ENCODE measurements around the gene PECR. TPM values are rescaled to one million over a fixed set of nuclear protein-coding genes. Genes with fewer than 3 reads are reported as not detected.

The PECR gene
- total and polyA plus RNA-seq, 2 of the 13 experiments (the other 11 are each of a cell fraction or from before 2014, with no cell fraction given), result 151 to 153 TPM

DNA sequence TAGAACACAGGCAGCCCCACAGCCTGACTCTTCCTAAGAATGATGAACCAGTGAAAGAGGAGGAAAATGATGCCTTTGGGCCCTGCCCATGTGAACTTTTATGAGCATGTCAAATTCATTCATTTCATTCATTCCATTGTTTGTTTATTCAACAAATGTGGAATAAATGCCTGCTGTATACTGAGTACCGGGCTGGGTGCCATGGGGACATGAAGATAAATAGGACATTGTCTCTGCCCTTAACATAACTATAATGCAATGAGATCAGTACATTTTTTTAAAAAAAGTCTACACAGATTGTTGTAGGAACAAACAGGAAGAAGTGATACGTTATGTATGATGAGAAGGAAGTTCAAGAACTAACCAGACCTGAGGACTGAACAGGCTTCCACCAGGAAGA lies 83.0 kb downstream of the PECR start:
- no TSS peak for BruUV-seq (replicated peaks)
- Histone ChIP-seq H3K4me2 (ENCODE audit: low read depth, low read length) (no peak overlapping the region), H2AFZ (ENCODE audit: low read length) (no peak overlapping the region), H3K27me3 (ENCODE audit: control insufficient read depth in 1 of 2, insufficient read depth in 2 of 2, low read length in 2 of 2) (no peaks in the 10 kb centered on the region), H3K27ac (ENCODE audit: extremely low read length, insufficient read depth, low read length) (no peak overlapping the region), H3K9me3 (ENCODE audit: low read length) (no peaks in the 10 kb centered on the region), H3K9ac (ENCODE audit: insufficient read depth, low read depth, low read length) (no peak overlapping the region), H3K79me2 (ENCODE audit: insufficient read depth, low read length) (peaks cover 20% of the 10 kb centered on the region), H3K4me1 (ENCODE audit: insufficient read depth, low read length) (peaks cover 26% of the 10 kb centered on the region), H3K4me3 (replicated peaks in 1 of 3; ENCODE audit: insufficient read depth in 1 of 3, low read depth in 2 of 3, low read length in 3 of 3) (no peak overlapping the region), H4K20me1 (ENCODE audit: insufficient read depth, low read length) (no peaks in the 10 kb centered on the region), H3K36me3 (replicated peaks in 1 of 2; ENCODE audit: control insufficient read depth in 1 of 2, insufficient read depth in 2 of 2, low read length in 2 of 2) (peaks cover 24 to 65% of the 10 kb centered on the region in 2 experiments)
- WGBS (ENCODE audit: low lambda C conversion rate), result 97% methylated on average over 2 of the region's 2 CpGs
- DNase-seq (ENCODE audit: low spot score) (no peak), ATAC-seq (no peak), FAIRE-seq (no peak)
- intact Hi-C loops (cut with micrococcal nuclease; ENCODE audit: unreplicated experiment), result no loop called here
- TF ChIP-seq PRMT3 (CRISPR knock-in tag; IDR thresholded peaks at IDR 0.05; ENCODE audit: borderline replicate concordance, low read depth) (no peak), TMF1 (CRISPR knock-in tag; IDR thresholded peaks at IDR 0.05; ENCODE audit: low read depth) (no peak), ZNF569 (CRISPR knock-in tag; IDR thresholded peaks at IDR 0.05; ENCODE audit: borderline replicate concordance) (no peak), ZC3H13 (CRISPR knock-in tag; IDR thresholded peaks at IDR 0.05) (no peak), ZNF143 (CRISPR knock-in tag; IDR thresholded peaks at IDR 0.05) (no peak), MAFK (conservative IDR thresholded peaks at IDR 0.05 in 1 of 2, IDR thresholded peaks at IDR 0.05 in 1 of 2; ENCODE audit: low read length in 2 of 2) (no peak), PHF5A (CRISPR knock-in tag; IDR thresholded peaks at IDR 0.05; ENCODE audit: low read depth, unreplicated experiment) (no peak), GATAD2A (CRISPR knock-in tag; IDR thresholded peaks at IDR 0.05) (no peak), ZNF136 (CRISPR knock-in tag; IDR thresholded peaks at IDR 0.05; ENCODE audit: low read depth) (no peak), PTBP1 (IDR thresholded peaks at IDR 0.05; ENCODE audit: low read depth, low read length, poor library complexity, severe bottlenecking) (no peak), PAF1 (CRISPR knock-in tag; IDR thresholded peaks at IDR 0.05) (no peak)
- TF ChIP-seq, protein P1, sequence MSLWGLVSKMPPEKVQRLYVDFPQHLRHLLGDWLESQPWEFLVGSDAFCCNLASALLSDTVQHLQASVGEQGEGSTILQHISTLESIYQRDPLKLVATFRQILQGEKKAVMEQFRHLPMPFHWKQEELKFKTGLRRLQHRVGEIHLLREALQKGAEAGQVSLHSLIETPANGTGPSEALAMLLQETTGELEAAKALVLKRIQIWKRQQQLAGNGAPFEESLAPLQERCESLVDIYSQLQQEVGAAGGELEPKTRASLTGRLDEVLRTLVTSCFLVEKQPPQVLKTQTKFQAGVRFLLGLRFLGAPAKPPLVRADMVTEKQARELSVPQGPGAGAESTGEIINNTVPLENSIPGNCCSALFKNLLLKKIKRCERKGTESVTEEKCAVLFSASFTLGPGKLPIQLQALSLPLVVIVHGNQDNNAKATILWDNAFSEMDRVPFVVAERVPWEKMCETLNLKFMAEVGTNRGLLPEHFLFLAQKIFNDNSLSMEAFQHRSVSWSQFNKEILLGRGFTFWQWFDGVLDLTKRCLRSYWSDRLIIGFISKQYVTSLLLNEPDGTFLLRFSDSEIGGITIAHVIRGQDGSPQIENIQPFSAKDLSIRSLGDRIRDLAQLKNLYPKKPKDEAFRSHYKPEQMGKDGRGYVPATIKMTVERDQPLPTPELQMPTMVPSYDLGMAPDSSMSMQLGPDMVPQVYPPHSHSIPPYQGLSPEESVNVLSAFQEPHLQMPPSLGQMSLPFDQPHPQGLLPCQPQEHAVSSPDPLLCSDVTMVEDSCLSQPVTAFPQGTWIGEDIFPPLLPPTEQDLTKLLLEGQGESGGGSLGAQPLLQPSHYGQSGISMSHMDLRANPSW (CRISPR knock-in tag; IDR thresholded peaks at IDR 0.05; ENCODE audit: borderline replicate concordance), result no peak
- TF ChIP-seq, protein P2, sequence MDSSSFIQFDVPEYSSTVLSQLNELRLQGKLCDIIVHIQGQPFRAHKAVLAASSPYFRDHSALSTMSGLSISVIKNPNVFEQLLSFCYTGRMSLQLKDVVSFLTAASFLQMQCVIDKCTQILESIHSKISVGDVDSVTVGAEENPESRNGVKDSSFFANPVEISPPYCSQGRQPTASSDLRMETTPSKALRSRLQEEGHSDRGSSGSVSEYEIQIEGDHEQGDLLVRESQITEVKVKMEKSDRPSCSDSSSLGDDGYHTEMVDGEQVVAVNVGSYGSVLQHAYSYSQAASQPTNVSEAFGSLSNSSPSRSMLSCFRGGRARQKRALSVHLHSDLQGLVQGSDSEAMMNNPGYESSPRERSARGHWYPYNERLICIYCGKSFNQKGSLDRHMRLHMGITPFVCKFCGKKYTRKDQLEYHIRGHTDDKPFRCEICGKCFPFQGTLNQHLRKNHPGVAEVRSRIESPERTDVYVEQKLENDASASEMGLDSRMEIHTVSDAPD (CRISPR knock-in tag; IDR thresholded peaks at IDR 0.05), result no peak
- TF ChIP-seq, protein P3, sequence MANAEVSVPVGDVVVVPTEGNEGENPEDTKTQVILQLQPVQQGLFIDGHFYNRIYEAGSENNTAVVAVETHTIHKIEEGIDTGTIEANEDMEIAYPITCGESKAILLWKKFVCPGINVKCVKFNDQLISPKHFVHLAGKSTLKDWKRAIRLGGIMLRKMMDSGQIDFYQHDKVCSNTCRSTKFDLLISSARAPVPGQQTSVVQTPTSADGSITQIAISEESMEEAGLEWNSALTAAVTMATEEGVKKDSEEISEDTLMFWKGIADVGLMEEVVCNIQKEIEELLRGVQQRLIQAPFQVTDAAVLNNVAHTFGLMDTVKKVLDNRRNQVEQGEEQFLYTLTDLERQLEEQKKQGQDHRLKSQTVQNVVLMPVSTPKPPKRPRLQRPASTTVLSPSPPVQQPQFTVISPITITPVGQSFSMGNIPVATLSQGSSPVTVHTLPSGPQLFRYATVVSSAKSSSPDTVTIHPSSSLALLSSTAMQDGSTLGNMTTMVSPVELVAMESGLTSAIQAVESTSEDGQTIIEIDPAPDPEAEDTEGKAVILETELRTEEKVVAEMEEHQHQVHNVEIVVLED (CRISPR knock-in tag; IDR thresholded peaks at IDR 0.05; ENCODE audit: borderline replicate concordance), result no peak
- POLR2A ChIA-PET, result no interaction called here
- in situ Hi-C loops (cut with HindIII; ENCODE audit: extremely low pct_ligation_motif_present, low pct_unique_long_range_greater_than_20kb), result no loop called here
- CTCF ChIA-PET (ENCODE audit: low intra/inter-chr PET ratio, low total read pairs), result no interaction called here
